ENCODE data around the gene CTBP1. TPM values are rescaled to one million over a fixed set of nuclear protein-coding genes. Genes with fewer than 3 reads are reported as not detected.

Gene CTBP1
- polyA plus RNA-seq, 3 donors = 21.3 to 226 (median 42.1) TPM

DNA sequence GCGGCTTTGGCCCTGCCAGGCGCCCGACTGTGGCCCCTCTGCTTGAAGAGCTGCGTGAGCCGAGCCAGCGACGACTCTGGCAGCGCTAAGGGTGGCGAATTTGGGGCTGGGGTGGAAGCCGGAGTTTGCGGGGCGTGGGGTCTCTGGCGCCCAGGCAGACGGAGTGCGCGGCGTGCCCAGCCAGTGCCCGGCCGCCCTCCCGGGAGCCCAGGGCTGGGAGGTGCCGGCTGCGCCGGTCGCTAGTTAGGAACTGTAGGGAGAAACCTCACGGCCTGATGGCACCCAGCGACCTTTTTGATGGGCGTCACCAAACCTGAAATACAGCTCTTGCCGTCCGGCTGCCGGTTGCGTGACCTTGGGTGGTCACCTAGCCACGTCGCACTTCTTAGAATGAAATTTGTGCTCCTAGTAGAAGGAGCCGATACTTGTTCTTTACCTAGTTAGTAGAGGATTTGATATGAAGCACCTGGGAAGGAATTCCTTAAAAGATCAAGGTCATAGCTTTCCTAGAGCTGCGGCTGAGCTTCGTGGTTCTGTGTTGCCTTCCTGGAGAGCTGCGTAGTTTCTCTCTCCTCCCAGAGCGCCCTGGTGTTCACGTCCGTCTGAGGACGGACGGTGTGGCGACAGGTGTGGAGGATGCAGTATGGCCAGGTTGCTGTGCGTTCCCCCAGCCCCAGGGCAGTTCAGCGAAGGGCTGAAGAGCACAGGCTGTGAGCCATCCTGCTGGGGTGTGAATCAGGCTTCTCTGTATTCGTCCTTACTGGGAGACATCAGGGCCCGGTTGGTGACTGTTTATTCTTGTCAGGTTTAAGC, 41.4 kb upstream of the CTBP1 start:
- H3K4me1 ChIP-seq (ENCODE audit: control insufficient read depth in 1 of 2, insufficient read depth in 2 of 2, low read length in 2 of 2) = peaks cover 25 to 36% of the 10 kb centered on the region in 2 donors
- intact Hi-C loops (cut with micrococcal nuclease) = loop anchor here (1.0 to 5.0 kb wide), 3 partner anchors 9 to 358 kb away; partner anchors contain the start of genes GAK (in 1 of the 2) and TMEM175 (in 1 of the 2)
- peaks cover 26% of the 10 kb centered on the region for H4K20me1 ChIP-seq (ENCODE audit: insufficient read depth, low read length)
- Mint-ChIP-seq H3K27ac (peak overlapping the region; percentile 90 to 97 (median 96)), H3K27me3 (ENCODE audit: low read depth in 3 of 3) (peaks cover 0 to 1% (median 0%) of the 10 kb centered on the region in 3 donors), H3K36me3 (peaks cover 18 to 22% of the 10 kb centered on the region in 2 donors), H3K9me3 (peaks cover 7 to 13% (median 11%) of the 10 kb centered on the region in 7 donors), H3K4me3 (peak overlapping the region; percentile 97), H3K4me1 (peaks cover 39% of the 10 kb centered on the region)
- H3K36me3 ChIP-seq (replicated peaks in 1 of 2; ENCODE audit: control insufficient read depth in 1 of 2, insufficient read depth in 2 of 2, low read length in 2 of 2) = peaks cover 0 to 6% of the 10 kb centered on the region in 2 donors
- H3K9ac ChIP-seq (ENCODE audit: insufficient read depth, low read length, poor library complexity, severe bottlenecking) = peak overlapping the region; percentile 97
- TF ChIP-seq, protein P1, sequence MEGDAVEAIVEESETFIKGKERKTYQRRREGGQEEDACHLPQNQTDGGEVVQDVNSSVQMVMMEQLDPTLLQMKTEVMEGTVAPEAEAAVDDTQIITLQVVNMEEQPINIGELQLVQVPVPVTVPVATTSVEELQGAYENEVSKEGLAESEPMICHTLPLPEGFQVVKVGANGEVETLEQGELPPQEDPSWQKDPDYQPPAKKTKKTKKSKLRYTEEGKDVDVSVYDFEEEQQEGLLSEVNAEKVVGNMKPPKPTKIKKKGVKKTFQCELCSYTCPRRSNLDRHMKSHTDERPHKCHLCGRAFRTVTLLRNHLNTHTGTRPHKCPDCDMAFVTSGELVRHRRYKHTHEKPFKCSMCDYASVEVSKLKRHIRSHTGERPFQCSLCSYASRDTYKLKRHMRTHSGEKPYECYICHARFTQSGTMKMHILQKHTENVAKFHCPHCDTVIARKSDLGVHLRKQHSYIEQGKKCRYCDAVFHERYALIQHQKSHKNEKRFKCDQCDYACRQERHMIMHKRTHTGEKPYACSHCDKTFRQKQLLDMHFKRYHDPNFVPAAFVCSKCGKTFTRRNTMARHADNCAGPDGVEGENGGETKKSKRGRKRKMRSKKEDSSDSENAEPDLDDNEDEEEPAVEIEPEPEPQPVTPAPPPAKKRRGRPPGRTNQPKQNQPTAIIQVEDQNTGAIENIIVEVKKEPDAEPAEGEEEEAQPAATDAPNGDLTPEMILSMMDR (IDR thresholded peaks at IDR 0.05) = no peak
- WGBS (ENCODE audit: insufficient coverage) = 2% methylated on average over 41 of the region's 47 CpGs
- peaks cover 0 to 15% of the 10 kb centered on the region in 2 donors for H3K9me3 ChIP-seq (replicated peaks in 1 of 2; ENCODE audit: control insufficient read depth in 1 of 2, insufficient read depth in 1 of 2, low read length in 2 of 2)
- peak overlapping the region; percentile 48 to 91 for H3K27ac ChIP-seq (ENCODE audit: low read depth in 1 of 2, low read length in 2 of 2)
- peaks cover 56% of the 10 kb centered on the region for H3K79me2 ChIP-seq (ENCODE audit: insufficient read depth, low read length)
- peak overlapping the region; percentile 87 for H3K4me2 ChIP-seq (replicated peaks; ENCODE audit: extremely low read depth, low read length, poor library complexity, severe bottlenecking)
- no peak overlapping the region for H2AFZ ChIP-seq (ENCODE audit: insufficient read depth, low read depth, low read length, poor library complexity, severe bottlenecking)
- peak overlapping the region; percentile 48 to 82 (median 73) for H3K4me3 ChIP-seq (replicated peaks in 1 of 3; ENCODE audit: low read depth in 2 of 3, low read length in 3 of 3)
- DNase-seq = peak in 1 of 3 donors; percentile 47
- no peaks in the 10 kb centered on the region for H3K27me3 ChIP-seq (ENCODE audit: control insufficient read depth in 2 of 2, insufficient read depth in 2 of 2, low read length in 2 of 2)
